HG03442 (cell line): Measurements from ENCODE around the gene GULP1.
A peak's percentile ranks its signal among the peaks of the same experiment; 100 is the strongest.

Experiments
- ATAC-seq: cut with Tn5 transposase; IDR thresholded peaks from one replicate; pipeline ENCODE4 v1.9.1; 2021; ENCODE audit warnings: mild to moderate bottlenecking, moderate library complexity; ENCODE audit not compliant: unreplicated experiment

Gene GULP1

GRCh38 chr2:188365058-188365641 is 73.5 kb downstream of the GULP1 start:
- no peak for ATAC-seq

GRCh38 chr2:188367164-188367563 is 75.5 kb downstream of the GULP1 start:
- no peak for ATAC-seq

- peak; percentile 94 for ATAC-seq
Observed at GRCh38 chr2:188369365-188369764, 77.7 kb downstream of the GULP1 start.

GRCh38 chr2:188378371-188378950 is 86.8 kb downstream of the GULP1 start:
- no peak for ATAC-seq

- no peak for ATAC-seq
Observed at GRCh38 chr2:188379748-188380147, 88.1 kb downstream of the GULP1 start.

GRCh38 chr2:188380280-188380679 is 88.6 kb downstream of the GULP1 start:
- no peak for ATAC-seq

- no peak for ATAC-seq
Observed at GRCh38 chr2:188381614-188382013, 89.9 kb downstream of the GULP1 start.

- ATAC-seq = no peak
Observed at GRCh38 chr2:188382107-188382506, 90.4 kb downstream of the GULP1 start.

- ATAC-seq = no peak
Observed at GRCh38 chr2:188383158-188383557, 91.5 kb downstream of the GULP1 start.

GRCh38 chr2:188385857-188386256 is 94.2 kb downstream of the GULP1 start:
- ATAC-seq = no peak

GRCh38 chr2:188388831-188389230 is 97.2 kb downstream of the GULP1 start:
- ATAC-seq = no peak

- ATAC-seq = no peak
Observed at GRCh38 chr2:188391354-188391753, 99.7 kb downstream of the GULP1 start.

- no peak for ATAC-seq
Observed at GRCh38 chr2:188394931-188395472, 103.3 kb downstream of the GULP1 start.

GRCh38 chr2:188395903-188396689 is 104.4 kb downstream of the GULP1 start:
- no peak for ATAC-seq

GRCh38 chr2:188399159-188399558 is 107.5 kb downstream of the GULP1 start:
- ATAC-seq = no peak

- ATAC-seq = no peak
Observed at GRCh38 chr2:188403676-188404075, 112.0 kb downstream of the GULP1 start.

GRCh38 chr2:188404341-188405004 is 112.8 kb downstream of the GULP1 start:
- ATAC-seq = no peak

GRCh38 chr2:188406414-188406813 is 114.7 kb downstream of the GULP1 start:
- ATAC-seq = no peak

- no peak for ATAC-seq
Observed at GRCh38 chr2:188410504-188411235, 119.0 kb downstream of the GULP1 start.

- no peak for ATAC-seq
Observed at GRCh38 chr2:188412190-188412589, 120.5 kb downstream of the GULP1 start.

- ATAC-seq = no peak
Observed at GRCh38 chr2:188414411-188414810, 122.7 kb downstream of the GULP1 start.
